Islet of Langerhans (tissue), 1 donor: Measurements from ENCODE around the gene ZNF580.
A peak's percentile ranks its signal among the peaks of the same experiment; 100 is the strongest.

Experiments
- FAIRE-seq: peaks from one replicate; lab custom pipeline; 2011; peaks lifted over from hg19 to GRCh38; lab: Jason Lieb, UNC

ZNF580 gene

GRCh38 chr19:55679343-55680257 lies 38.8 kb downstream of the ZNF580 start:
- FAIRE-seq: no peak

GRCh38 chr19:55680339-55681130 lies 39.7 kb downstream of the ZNF580 start:
- no peak for FAIRE-seq

- FAIRE-seq: no peak
Observed at GRCh38 chr19:55681131-55682092, 40.6 kb downstream of the ZNF580 start.

GRCh38 chr19:55683449-55684261 lies 42.9 kb downstream of the ZNF580 start:
- peak; percentile 33 for FAIRE-seq

GRCh38 chr19:55684946-55685681 lies 44.3 kb downstream of the ZNF580 start:
- no peak for FAIRE-seq

GRCh38 chr19:55685776-55686175 lies 45.0 kb downstream of the ZNF580 start:
- FAIRE-seq: no peak

- FAIRE-seq: no peak
Observed at GRCh38 chr19:55686311-55687050, 45.7 kb downstream of the ZNF580 start.

- no peak for FAIRE-seq
Observed at GRCh38 chr19:55687281-55688201, 46.7 kb downstream of the ZNF580 start.

- FAIRE-seq: no peak
Observed at GRCh38 chr19:55688422-55689218, 47.8 kb downstream of the ZNF580 start.

GRCh38 chr19:55689411-55690108 lies 48.8 kb downstream of the ZNF580 start:
- no peak for FAIRE-seq

- FAIRE-seq: no peak
Observed at GRCh38 chr19:55690109-55690768, 49.4 kb downstream of the ZNF580 start.

GRCh38 chr19:55690769-55691545 lies 50.2 kb downstream of the ZNF580 start:
- FAIRE-seq: no peak

- FAIRE-seq: no peak
Observed at GRCh38 chr19:55691561-55692481, 51.0 kb downstream of the ZNF580 start.

- FAIRE-seq: no peak
Observed at GRCh38 chr19:55692681-55693081, 51.9 kb downstream of the ZNF580 start.
